ENCODE measurements around the gene BRWD1.

- TF ChIP-seq CTCF (IDR thresholded peaks at IDR 0.05 in 8 of 11, conservative IDR thresholded peaks at IDR 0.05 in 3 of 11): no peak
- no peak for TF ChIP-seq POLR2A (IDR thresholded peaks at IDR 0.05)
Measured at GRCh38 chr21:39326607-39327307, 13.3 kb upstream of the BRWD1 start.
